ENCODE measurements around the gene ACP7.

- TF ChIP-seq CTCF (IDR thresholded peaks at IDR 0.05) = no peak
- no peak for TF ChIP-seq POLR2A (IDR thresholded peaks at IDR 0.05)
These were observed 577 bp upstream of the ACP7 start for GRCh38 chr19:39083599-39083982.
